Activated CD8-positive, alpha-beta memory T cell treated with anti-CD3 and anti-CD28 coated beads for 4 hours (primary cell): ENCODE measurements around the gene PRSS35.
"Not testable (repeated sequence)": the region's sequence is repeated elsewhere in the genome, so short reads cannot be mapped to it uniquely, and the experiment has no call there.

Experiments
- DNase-seq, 2 donors: peaks; one replicate each; pipeline ENCODE4 v3.0.0-alpha.2; 2020; ENCODE audit warnings: low read depth in 2 of 2

PRSS35 gene, protein sequence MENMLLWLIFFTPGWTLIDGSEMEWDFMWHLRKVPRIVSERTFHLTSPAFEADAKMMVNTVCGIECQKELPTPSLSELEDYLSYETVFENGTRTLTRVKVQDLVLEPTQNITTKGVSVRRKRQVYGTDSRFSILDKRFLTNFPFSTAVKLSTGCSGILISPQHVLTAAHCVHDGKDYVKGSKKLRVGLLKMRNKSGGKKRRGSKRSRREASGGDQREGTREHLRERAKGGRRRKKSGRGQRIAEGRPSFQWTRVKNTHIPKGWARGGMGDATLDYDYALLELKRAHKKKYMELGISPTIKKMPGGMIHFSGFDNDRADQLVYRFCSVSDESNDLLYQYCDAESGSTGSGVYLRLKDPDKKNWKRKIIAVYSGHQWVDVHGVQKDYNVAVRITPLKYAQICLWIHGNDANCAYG

DNA sequence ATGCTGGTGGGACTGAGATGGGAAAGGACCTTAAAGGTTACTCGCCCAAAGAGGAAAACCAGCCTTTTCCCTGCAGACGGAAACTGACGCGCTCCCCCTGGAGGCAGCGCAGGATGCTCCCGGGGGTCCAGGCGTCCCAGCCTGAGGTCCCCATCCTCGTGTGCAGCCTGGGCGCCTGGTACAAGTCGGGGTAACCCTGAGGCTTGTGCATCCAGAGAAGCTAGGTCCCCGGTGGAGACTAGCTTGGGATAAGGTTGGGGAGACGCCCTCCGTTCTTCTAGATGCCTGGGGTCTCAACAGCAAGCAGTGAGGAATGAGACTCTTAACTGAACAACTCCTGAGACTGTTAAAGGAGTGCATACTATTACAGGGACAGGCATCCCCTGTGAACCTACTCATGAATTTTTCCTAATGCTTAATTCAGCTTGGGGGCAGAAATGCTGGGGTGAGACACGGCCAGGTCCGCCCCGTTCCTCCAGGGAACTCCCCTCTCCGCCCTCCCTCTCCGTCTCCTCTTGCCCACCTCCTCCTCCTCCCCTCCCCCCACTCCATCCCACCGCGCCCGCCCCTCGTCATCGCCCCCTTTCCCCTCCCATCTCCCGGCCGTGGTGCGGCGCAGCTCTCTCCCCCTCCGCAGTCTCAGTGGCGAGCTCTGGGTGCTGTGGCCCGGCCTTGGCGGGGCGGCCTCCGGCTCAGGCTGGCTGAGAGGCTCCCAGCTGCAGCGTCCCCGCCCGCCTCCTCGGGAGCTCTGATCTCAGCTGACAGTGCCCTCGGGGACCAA lies at the start of gene PRSS35:
Gene PRSS35 (plus strand): TSS at position 634 of the 781 bp plus-strand sequence. CDS start 10,908 bp downstream, outside the sequence.
- DNase-seq, result no peak

DNA sequence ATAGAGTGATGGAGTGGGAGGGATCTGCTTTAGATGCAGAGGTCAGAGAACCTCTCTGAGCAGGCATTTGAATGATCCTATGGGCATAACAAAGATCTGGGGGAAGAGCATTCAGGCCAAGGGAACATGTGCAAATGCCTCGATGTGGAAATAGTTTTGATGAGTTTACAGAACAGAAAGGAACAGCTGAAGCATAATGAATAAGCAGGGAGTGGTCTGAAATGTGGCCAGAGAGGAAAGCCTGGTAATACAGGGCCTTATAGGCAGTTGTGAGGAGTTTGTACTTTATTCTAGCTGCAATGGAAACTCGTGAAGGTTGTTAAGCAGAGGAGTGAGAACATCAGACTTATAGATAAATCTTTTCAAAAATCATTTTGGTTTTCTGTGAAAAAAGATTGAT lies 48.4 kb upstream of the PRSS35 start:
- no peak for DNase-seq

DNA sequence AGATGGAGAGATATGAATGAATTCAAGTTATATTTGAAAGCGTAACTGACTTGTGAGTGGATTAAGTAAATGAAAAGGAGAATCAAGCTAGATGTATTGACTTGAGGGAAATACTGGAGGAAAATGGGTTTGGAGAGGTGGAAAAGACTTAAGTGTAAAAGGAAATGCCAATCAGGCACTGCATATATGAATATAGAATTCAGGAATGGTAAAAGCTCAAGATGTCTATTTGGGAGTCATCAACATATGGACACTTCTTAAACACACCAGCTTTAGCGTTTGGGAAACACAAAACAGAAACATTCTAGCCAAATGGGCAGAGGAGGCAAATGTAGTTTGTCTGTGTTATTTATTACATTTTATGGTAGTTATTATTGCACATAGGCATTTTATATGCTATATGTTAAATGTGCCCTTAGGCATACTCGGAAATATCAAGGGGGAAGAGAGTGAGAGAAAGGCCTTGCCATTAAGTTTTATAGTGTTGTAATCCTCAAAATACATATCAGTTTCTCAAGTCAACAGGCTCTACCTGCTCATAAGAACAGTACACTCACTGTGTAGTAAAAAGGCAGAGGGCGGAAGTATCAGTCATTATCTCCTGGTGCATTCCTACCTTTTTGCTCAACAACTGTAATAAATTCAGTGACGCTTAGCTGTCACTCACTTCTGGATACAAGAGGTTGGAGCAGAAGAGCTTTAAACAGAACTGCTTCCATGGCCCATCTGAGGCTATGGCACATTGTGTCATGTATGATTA lies 47.8 kb upstream of the PRSS35 start:
- no peak for DNase-seq

DNA sequence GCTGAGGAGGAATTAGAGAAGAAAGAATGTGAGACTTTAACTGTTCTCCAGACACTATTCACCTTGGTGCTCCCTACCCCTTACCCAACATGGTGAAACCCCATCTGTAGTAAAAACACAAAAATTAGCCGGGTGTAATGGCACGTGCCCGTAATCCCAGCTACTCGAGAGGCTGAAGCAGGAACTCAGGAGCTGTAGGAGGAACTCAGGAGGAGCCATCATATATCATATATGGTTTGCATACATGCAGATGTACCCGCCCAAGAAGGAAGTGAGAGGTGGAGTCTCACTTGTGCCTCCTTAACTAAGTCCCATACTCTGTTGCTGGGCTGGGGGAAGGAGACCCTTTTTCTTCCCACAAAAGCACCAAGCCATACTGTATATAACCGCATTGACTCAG lies 46.0 kb upstream of the PRSS35 start:
- DNase-seq, result no peak

DNA sequence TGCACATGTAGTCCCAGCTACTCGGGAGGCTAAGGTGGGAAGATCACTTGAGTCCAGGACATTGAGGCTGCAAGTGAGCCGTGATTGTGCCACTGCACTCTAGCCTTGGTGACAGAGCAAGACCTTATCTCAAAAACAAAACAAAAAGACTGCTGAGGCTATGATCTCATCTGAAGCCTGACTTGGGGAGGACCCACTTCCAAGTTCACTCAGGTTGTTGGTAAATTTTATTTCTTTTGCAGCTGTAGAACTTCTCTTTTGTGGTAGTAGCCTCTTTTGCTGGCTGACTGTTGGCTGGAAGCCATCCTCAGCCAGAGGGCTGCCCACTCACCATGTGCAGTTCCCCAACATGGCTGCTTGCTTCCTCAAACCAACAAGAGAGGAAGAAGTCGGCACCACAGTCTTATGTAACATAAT lies 44.7 kb upstream of the PRSS35 start:
- DNase-seq, result no peak

DNA sequence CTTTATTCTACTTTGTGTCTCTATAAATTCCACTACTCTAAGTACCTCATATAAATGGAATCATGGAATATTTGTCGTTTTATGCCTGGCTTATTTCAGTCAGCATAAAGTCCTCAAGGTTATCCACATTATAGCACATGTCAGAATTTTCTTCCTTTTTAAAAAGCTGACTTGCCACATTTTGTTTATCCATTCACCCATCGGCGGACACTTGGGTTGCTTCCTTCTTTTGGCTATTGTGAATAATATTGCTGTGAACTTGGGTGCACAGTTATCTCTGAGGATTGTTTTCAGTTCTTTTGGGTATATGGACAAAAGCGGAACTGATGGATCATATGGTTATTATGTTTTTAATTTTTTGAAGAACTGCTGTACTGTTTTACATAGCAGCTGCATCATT lies 42.3 kb upstream of the PRSS35 start:
- no peak for DNase-seq

DNA sequence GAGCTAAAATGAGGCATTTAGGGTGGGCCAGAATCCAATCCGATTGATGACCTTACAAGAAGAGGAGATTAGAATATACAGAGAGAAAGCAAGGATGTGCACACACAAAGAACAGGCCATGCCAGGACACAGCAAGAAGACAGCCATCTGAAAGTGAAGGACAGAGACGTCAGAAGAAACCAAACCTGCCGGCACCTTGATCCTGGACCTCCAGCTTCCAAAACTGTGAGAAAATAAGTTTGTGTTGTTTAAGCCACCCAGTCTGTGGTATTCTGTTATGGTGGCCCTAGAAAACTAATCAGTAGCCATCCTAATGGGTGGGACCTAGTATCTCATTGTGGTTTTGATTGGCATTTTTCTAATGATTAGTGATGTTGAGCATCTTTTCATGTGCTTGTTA lies 41.7 kb upstream of the PRSS35 start:
- no peak for DNase-seq

DNA sequence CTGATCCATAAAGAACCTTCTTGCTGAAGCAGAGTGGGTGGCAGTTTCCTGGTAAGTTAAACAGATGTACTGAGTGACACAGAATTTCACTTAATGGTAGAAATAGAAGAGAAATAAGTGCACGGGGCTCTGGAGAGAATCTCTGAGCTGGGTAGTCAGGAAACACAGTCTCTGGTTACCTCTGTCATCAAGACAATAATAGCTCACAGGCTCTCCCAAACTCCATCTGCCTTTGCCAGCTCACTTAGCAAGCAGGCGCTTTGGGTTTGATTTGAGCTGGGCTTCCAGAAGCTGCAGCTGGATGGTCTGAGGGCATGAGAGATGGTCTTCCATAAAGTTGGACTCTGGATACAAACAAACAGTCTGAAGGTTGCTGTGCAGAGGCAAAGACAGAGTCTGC lies 39.6 kb upstream of the PRSS35 start:
- DNase-seq, result no peak

DNA sequence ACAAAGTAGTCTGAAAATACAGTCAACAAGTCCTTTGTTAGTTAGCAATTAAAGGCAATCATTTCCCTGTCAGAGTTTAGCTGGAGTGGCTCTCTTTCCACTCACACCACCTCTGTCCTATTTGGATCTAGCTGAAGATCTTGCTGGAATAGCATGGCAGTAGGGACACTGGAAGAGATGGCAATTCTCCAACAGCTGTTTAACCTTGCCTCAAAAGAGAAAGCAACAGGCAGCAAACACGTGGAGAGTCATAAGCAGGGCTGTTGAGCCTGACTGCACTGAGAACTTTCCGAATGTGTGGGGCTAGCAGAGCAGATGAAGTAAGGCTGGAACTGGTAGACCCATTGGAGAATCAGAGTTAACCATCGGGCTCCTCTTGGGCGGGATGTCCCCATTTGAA lies 38.0 kb upstream of the PRSS35 start:
- no peak for DNase-seq

DNA sequence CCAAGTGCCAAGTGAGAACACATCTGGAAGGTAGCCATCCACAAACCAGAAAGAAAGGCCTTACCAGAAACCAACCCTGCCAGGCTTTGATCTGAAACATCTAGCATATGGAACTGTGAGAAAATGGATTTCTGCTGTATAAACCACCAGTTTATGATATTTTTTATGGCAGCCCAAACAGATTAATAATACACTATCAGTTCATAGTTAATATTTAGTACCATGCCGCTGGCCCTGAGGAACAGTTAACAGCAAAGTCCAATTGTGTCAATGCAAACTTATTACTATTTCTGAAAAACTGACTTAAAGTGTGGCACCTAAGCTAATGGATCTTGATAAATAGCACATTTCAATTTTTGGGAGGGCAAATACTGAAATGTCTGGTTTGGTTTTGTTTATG lies 35.4 kb upstream of the PRSS35 start:
- no peak for DNase-seq

DNA sequence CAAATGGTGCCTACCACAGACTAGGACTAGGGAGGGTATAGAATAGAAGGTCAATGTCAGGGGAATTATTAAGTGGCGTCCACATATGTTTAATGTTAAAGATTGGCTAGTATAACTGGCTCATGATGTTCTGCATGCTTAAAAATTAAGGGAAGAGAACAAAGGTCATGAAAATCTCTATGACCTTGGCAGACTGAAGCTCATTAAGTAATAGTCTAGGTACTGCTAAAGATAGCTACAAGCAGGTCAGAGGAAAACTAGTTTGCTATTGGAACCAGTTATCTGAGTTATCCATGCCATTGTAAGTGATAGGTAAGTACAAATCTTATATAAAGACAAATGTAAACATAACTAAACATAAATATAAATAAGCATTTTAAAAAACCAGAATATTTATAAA lies 32.9 kb upstream of the PRSS35 start:
- DNase-seq, result no peak

DNA sequence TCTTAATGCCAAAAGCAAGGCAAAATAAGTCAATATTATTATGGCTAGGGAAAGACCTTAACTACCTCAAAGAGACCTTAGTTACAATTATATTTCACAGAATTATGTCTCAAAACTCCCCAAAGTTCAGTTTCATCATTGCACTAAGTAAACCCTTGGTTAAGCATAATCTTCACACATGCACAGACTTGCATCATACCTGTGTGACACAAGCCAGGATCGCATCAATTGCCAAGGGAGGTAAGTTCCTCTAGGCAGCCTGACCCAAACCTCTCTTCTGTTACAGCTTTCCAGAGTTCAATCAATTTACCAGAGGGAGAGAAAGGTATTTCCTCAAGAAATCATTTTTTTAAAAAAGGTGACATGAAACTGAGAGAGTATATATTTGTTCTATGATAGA lies 31.9 kb upstream of the PRSS35 start:
- no peak for DNase-seq

DNA sequence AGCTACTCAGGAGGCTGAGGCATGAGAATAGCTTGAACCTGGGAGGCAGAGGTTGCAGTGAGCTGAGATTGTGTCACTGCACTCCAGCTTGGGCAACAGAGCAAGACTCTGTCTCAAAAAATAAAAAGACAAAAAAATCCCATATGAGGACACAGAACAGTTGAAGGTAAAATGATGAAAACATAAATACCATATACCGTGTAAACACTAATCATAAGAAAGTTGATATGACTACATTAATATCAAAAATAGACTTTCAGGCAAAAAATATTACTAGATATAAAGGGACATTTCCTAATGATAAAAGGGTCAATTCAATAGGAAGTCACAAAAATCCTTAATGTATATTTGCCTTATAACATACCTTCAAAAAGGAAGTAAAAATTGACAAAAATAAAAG lies 30.4 kb upstream of the PRSS35 start:
- DNase-seq, result not testable (repeated sequence)

DNA sequence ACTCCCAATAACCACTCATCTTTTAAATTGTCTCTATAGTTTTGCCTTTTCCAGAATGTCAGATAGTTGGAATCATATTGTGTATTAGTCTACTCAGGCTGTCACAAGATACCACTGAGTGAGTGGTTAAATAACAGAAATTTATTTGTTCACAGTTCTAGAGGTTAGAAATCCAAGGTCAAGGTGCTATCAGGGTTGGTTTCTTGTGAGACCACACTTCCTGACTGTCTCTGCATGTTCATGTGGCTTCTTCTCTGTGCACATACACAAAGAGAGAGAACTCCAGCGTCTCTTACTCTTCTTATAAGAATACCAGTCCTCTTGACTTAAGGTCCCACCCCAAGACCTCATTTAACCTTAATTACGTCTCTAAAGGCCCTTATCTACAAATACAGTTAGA lies 23.9 kb upstream of the PRSS35 start:
- DNase-seq, result no peak

DNA sequence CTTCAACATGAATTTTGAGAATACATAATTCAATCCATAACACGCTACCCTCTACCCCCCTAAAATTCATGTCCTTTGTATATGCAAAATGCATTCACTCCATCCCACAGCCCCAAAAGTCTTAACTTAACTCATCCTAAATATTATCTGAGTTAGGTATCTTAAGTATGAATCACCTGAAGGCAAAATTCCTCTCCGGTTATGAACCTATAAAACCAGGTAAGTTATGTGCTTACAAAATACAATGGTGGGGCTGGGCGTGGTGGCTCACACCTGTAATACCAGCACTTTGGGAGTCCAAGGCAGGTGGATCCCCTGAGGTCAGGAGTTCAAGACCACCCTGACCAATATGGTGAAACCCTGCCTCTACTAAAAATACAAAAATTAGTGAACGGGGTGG lies 23.5 kb upstream of the PRSS35 start:
- DNase-seq, result no peak

DNA sequence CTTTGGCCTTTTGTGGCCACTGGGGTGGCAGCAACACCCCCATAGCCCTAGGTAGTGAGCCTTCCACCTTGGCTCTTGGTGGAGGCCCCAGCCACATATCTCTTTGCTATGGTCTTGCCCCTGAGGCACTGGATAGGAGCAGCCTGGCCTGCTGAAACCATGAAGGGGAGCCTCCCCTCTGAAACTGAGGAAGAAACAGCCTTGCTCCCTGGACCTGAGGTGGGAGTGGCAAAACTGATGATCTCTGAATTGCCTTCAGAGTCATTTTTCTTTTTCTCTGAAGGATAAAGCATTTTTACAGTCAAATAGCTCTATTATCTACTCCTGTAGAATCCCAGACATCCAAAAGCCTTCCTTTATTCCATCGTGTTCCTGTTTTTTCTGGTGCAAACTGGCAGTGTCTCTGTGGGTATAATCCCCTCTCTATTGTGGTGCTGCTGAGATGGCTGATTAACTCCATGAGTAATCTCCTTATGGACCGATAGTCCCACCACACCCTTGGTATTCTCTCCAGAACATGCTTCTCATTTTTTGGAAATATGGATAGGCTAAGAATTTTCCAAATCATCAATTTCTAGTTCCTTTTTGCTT lies 22.0 kb upstream of the PRSS35 start:
- DNase-seq, result no peak

DNA sequence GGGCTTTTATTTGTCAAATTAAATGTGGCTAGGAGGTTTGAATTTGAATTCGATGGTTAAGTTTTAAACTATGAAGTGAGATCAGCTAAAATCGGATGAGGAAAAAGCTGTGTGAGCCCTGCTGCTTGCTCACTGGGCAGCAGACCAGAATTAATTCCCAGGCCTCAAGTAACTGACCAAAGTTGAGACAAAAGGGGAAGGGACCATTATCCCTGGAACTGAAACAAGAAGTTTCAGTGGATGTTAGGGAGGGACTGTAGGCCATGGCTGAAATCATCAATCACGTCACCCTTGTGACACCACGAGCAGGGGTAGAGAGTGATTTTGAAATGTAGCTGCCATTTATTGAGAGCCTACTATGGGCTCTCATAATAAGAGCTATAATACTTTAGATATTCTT lies 7.0 kb upstream of the PRSS35 start:
- DNase-seq, result no peak

DNA sequence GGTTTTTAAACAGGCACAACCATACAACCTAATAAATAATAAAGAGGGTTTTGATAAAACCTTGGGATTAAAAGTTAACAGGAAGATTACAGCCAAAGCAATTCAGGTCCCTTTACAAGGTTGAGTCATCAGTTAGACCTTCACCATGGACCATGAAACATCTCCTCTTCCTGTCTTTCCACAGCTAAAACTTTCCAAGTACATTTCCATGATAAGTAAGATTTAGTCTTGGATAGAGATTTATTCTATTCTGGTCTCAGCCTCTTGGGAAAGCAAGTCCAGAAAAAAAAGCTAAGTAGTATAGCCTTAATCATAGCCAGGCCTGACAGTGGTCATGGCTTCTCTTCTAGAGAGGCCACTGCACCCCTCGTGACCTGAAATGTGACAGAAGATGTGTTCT lies 2.9 kb upstream of the PRSS35 start:
- DNase-seq, result no peak

DNA sequence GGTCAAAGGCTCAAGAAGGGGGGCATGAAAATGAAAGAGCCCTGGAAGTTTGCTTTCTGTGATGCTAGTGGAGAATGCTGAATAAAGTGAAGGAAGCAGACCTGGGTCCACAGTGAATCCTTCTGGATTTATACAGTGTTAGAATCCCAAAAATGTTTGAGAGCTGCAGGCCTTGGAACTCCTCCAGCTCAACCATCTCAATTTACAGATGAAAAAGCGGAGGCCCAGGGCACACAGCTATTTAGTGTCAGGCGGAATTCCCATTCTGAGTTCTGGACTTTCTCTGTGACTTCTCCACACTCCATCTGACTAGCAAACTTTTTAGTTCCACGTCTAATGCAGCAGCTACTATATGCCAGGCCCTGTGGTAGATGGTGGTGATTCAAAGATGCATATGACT lies 1.5 kb upstream of the PRSS35 start:
- no peak for DNase-seq

DNA sequence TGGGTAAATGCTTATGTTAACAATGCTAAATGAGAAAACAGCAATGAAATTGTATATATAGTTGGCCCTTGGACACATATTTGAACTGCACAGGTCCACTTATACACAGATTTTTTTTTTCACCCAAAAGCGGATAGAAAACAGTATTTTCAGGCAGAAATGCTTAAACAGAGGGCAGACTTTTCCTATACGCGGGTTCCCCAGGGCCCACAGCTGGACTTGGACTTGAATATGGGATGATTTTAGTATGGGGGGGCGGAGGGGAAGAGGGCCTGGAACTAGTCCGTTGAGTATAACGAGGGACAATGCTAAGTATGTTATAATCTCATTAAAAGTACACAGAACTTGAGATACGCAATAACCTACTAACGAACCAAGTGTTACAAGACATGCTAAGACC lies 1.1 kb upstream of the PRSS35 start:
- no peak for DNase-seq

DNA sequence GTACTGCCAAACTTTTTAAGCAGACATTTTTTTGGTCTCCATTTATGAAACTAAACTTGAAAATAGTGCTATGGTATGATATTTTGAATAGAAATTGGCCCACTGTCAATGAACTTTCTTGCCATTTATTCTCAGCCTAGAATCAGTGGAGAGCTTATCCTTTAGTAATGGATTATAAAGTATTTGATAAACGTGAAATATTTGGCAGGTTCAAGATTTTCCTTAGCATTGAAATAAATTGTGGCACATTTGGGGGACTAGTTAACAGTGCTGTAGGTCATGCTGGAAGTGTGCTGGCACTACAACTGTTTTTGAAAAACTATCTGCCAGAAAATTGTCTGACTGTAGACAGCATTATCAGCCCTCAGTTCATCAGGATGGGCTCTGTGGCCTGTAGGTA lies 2.1 kb downstream of the PRSS35 start:
- DNase-seq, result no peak

DNA sequence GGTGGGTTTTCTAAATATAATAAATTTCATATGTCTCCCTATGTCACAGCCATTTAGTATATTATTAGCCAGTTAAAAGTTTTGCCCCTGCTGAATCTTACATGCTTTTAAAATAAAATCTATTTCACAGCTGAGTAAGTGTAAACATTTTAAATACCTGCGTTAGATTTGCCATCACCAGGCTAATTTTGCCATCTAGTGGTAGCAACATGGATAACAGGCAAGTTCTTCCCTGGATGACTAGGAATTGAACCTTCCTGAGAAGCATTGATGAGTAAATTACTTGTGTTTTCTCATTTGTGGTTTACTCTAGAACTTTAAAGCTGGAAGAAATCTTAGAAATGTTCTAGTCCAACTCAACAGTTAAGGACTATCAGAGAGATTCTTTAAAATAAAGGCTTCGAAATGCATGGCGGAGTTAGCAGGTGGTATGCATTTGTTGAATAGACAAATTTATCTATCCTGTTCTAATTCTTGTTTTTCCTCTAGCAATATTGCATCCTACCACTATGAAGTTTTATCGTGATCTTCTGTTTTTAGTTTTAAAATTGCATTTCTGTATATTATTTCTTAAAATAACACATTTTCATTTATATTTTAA lies 2.6 kb downstream of the PRSS35 start:
- DNase-seq, result no peak
